GM18526 (cell line): Measurements from ENCODE around the gene ERF.

ENCODE experiments used
- POLR2A ChIP-seq: IDR thresholded peaks from 3 replicates; pipeline ENCODE4 v1.6.1; 2011; ENCODE audit not compliant: insufficient read length; ENCODE audit errors: extremely low read depth

Gene ERF

GRCh38 chr19:42281827-42282762 is 27.2 kb upstream of the ERF start:
- no peak for TF ChIP-seq POLR2A

- TF ChIP-seq POLR2A: no peak
These were observed 26.4 kb upstream of the ERF start for GRCh38 chr19:42281146-42281826.

- TF ChIP-seq POLR2A: no peak
These were observed 25.9 kb upstream of the ERF start for GRCh38 chr19:42280815-42281145.

- TF ChIP-seq POLR2A: peak; percentile 73
These were observed 25.2 kb upstream of the ERF start for GRCh38 chr19:42279902-42280814.

GRCh38 chr19:42279155-42279901 is 24.4 kb upstream of the ERF start:
- no peak for TF ChIP-seq POLR2A

- TF ChIP-seq POLR2A: no peak
These were observed 23.7 kb upstream of the ERF start for GRCh38 chr19:42278452-42279154.

GRCh38 chr19:42277821-42278451 is 23.0 kb upstream of the ERF start:
- no peak for TF ChIP-seq POLR2A

GRCh38 chr19:42276821-42277220 is 21.9 kb upstream of the ERF start:
- TF ChIP-seq POLR2A: no peak

- TF ChIP-seq POLR2A: no peak
These were observed 21.4 kb upstream of the ERF start for GRCh38 chr19:42276284-42276683.

- no peak for TF ChIP-seq POLR2A
These were observed 20.6 kb upstream of the ERF start for GRCh38 chr19:42275517-42275916.

- TF ChIP-seq POLR2A: no peak
These were observed 20.2 kb upstream of the ERF start for GRCh38 chr19:42275103-42275502.

GRCh38 chr19:42274065-42274682 is 19.2 kb upstream of the ERF start:
- no peak for TF ChIP-seq POLR2A

GRCh38 chr19:42273407-42274064 is 18.6 kb upstream of the ERF start:
- TF ChIP-seq POLR2A: no peak
